K562 (cell line): ENCODE measurements around the gene IMP4. TPM values are rescaled to one million over a fixed set of nuclear protein-coding genes. Genes with fewer than 3 reads are reported as not detected.

Source experiments
- BACH1 ChIP-seq: fragments of 200-800 bp; sonication (Bioruptor generic); IDR thresholded peaks from 2 replicates; pipeline ENCODE4 v1.6.1; 2016; ENCODE audit warnings: missing genetic modification characterization, missing compliant biosample characterization
- CBX8 ChIP-seq: fragments of 200-600 bp; sonication (generic); IDR thresholded peaks from 2 replicates; pipeline ENCODE4 v1.6.1; 2012; ENCODE audit warnings: borderline replicate concordance, mixed run types, low read depth, mild to moderate bottlenecking, moderate library complexity, mixed read lengths, low read length, control low read depth, inconsistent platforms; ENCODE audit not compliant: poor library complexity, severe bottlenecking; ENCODE audit errors: extremely low read depth
- DLX4 ChIP-seq: fragments of 250-450 bp; sonication (Bioruptor Pico); IDR thresholded peaks from 2 replicates; pipeline ENCODE4 v1.6.1; 2021; ENCODE audit warnings: mild to moderate bottlenecking
- EP400 ChIP-seq: fragments of 450-650 bp; IDR thresholded peaks from 2 replicates; pipeline ENCODE4 v1.6.1; 2017; ENCODE audit warnings: antibody characterized with exemption, mild to moderate bottlenecking, moderate library complexity
- ESRRB ChIP-seq: fragments of 250-450 bp; sonication (Bioruptor Pico); IDR thresholded peaks from 2 replicates; pipeline ENCODE4 v1.5.0; 2020; ENCODE audit warnings: mild to moderate bottlenecking, moderate library complexity, borderline replicate concordance
- EWSR1 ChIP-seq: fragments of 450-650 bp; IDR thresholded peaks from 2 replicates; pipeline ENCODE4 v1.6.1; 2018; ENCODE audit warnings: borderline replicate concordance, mild to moderate bottlenecking, low read depth, moderate library complexity; ENCODE audit not compliant: partially characterized antibody
- HDAC2 ChIP-seq: fragments of 450-650 bp; IDR thresholded peaks from 2 replicates; pipeline ENCODE4 v1.6.1; 2016; ENCODE audit warnings: mild to moderate bottlenecking
- MCM7 ChIP-seq, 2 experiments: fragments of 450-650 bp; IDR thresholded peaks; 2 replicates each; pipeline ENCODE4 v1.6.1; 2016 to 2018
- MYNN ChIP-seq, 2 experiments: sonication (generic); formaldehyde crosslinking in 1 of 2; IDR thresholded peaks; 2 replicates each; pipeline versions ENCODE4 v1.5.0 to v1.6.1; 2016 to 2020; ENCODE audit warnings: antibody characterized with exemption in 1 of 2, missing genetic modification reagents in 1 of 2
- POLR3A ChIP-seq: IDR thresholded peaks from 2 replicates; pipeline ENCODE4 v1.6.1; 2011; ENCODE audit warnings: borderline replicate concordance, mild to moderate bottlenecking, moderate library complexity; ENCODE audit not compliant: insufficient read length, insufficient read depth; ENCODE audit errors: extremely low read depth
- REST ChIP-seq, 2 experiments: fragments of 450-650 bp; formaldehyde crosslinking in 1 of 2; IDR thresholded peaks; 2 replicates each; pipeline versions ENCODE4 v1.4.0 to v1.6.1; 2014 to 2020; ENCODE audit warnings: mild to moderate bottlenecking in 2 of 2, borderline replicate concordance in 1 of 2, low read depth in 1 of 2
- SLC30A9 ChIP-seq: fragments of 250-450 bp; sonication (Bioruptor Pico); IDR thresholded peaks from 2 replicates; pipeline ENCODE4 v1.8.0; 2022; ENCODE audit warnings: mild to moderate bottlenecking, moderate library complexity
- SRSF3 ChIP-seq: fragments of 200-400 bp; formaldehyde crosslinking; IDR thresholded peaks from 2 replicates; pipeline ENCODE4 v1.6.1; 2016; ENCODE audit warnings: mild to moderate bottlenecking, low read length, moderate library complexity; ENCODE audit not compliant: insufficient read depth
- TEAD1 ChIP-seq, 2 experiments: fragments of 450-650 bp in 1 of 2; sonication (generic) in 1 of 2; formaldehyde crosslinking; IDR thresholded peaks; 2 replicates each; pipeline versions ENCODE4 v1.4.0 to v1.8.0; 2020 to 2022; ENCODE audit warnings: mild to moderate bottlenecking in 2 of 2, missing genetic modification reagents in 1 of 2
- ZBTB5 ChIP-seq: fragments of 450-650 bp; IDR thresholded peaks from 2 replicates; pipeline ENCODE4 v1.6.1; 2017; ENCODE audit warnings: antibody characterized with exemption
- ZNF354B ChIP-seq: fragments of 250-450 bp; sonication (Bioruptor Pico); IDR thresholded peaks from 2 replicates; pipeline ENCODE4 v1.4.0; 2020
- polyA plus RNA-seq, 8 experiments: library from polyadenylated mRNA; depleted of rRNA in 4 of 8; stranded (reverse) in 5 of 8; unstranded in 3 of 8; fragments of >200 nt; fragmentation: Nextera tagmentation in 2 of 8; fragmentation: Illumina TruSeq in 1 of 8; extraction: Ambion mirVana in 2 of 8; extraction: Trizol in 1 of 8; gene quantifications; 2 replicates each; pipeline versions ENCODE4 v1.2.1 to v1.2.3, GENCODE V29; 2011 to 2014; ENCODE audit warnings: inconsistent platforms in 1 of 8, missing spikeins in 1 of 8
- total RNA-seq, 7 experiments: library from RNA; depleted of rRNA in 6 of 7; stranded (reverse); fragments of >200 nt in 6 of 7; fragmentation: Illumina TruSeq in 2 of 7; extraction: Trizol in 2 of 7; gene quantifications; 2 replicates each; pipeline versions ENCODE4 v1.2.1 to v1.2.3, GENCODE V29; 2011 to 2021; ENCODE audit warnings: low replicate concordance in 1 of 7

Gene IMP4
- total and polyA plus RNA-seq, 9 of the 15 experiments (the other 6 are each of a cell fraction or from before 2014, with no cell fraction given), result 35.4 to 209 (median 100.0) TPM

GRCh38 chr2:130372055-130372832, 29.5 kb downstream of the IMP4 start (continued):
- TF ChIP-seq REST (IDR thresholded peaks at IDR 0.05; ENCODE audit: borderline replicate concordance) (peak; percentile 45; the same call in 1 of the 2 replicates), REST (CRISPR knock-in tag; IDR thresholded peaks at IDR 0.05; ENCODE audit: low read depth) (no peak), MCM7 (IDR thresholded peaks at IDR 0.05) (no peak), CBX8 (no peak), EWSR1 (no peak), MYNN (IDR thresholded peaks at IDR 0.05) (peak; percentile 91), MYNN (CRISPR knock-in tag; IDR thresholded peaks at IDR 0.05) (no peak), SLC30A9 (no peak), TEAD1 (CRISPR knock-in tag; IDR thresholded peaks at IDR 0.05) (peak in 1 of 2 experiments; percentile 74; a peak in 1 of 4 replicates), SRSF3 (no peak), ZNF354B (no peak), EP400 (peak; percentile 86), POLR3A (no peak), HDAC2 (0 out of 2 replicates have a peak, but pooled peaks have one; percentile 47), ZBTB5 (no peak), ESRRB (CRISPR knock-in tag) (no peak), DLX4 (CRISPR knock-in tag) (no peak), BACH1 (tag) (no peak)
